ENCODE measurements around the gene GSKIP.

- TF ChIP-seq POLR2AphosphoS5 (IDR thresholded peaks at IDR 0.05; ENCODE audit: low read depth): no peak
- TF ChIP-seq CTCF (conservative IDR thresholded peaks at IDR 0.05; ENCODE audit: low read depth in 2 of 2): no peak
Measured at GRCh38 chr14:96363751-96364336, 518 bp downstream of the GSKIP start.
